Measurements from ENCODE around the gene PGAP1. TPM values are rescaled to one million over a fixed set of nuclear protein-coding genes. Genes with fewer than 3 reads are reported as not detected.

Gene PGAP1
- total RNA-seq, 6 donors from 2014 or later, result 4.2 to 15.5 (median 10.5) TPM

GRCh38 chr2:196959281-196959680 lies 32.8 kb upstream of the PGAP1 start:
- Histone ChIP-seq H3K27ac (peak overlapping the region in 1 of 4 donors; percentile 22), H3K4me3 (no peak overlapping the region), H3K27me3 (no peaks in the 10 kb centered on the region), H3K9me3 (no peaks in the 10 kb centered on the region), H3K36me3 (no peaks in the 10 kb centered on the region), H3K4me1 (peaks cover 0 to 5% (median 0%) of the 10 kb centered on the region in 4 donors)
- DNase-seq (no peak), ATAC-seq (ENCODE audit: low FRiP score in 2 of 2) (no peak)
- TF ChIP-seq CTCF (IDR thresholded peaks at IDR 0.05) (no peak), POLR2AphosphoS5 (IDR thresholded peaks at IDR 0.05) (no peak), POLR2A (IDR thresholded peaks at IDR 0.05) (no peak), EP300 (IDR thresholded peaks at IDR 0.05) (no peak)
- 92 to 94% methylated on average over 2 of the region's 2 CpGs for WGBS, 2 donors

- H3K4me3 ChIP-seq, result no peak overlapping the region
- no peaks in the 10 kb centered on the region for H3K9me3 ChIP-seq
- H3K27me3 ChIP-seq, result no peaks in the 10 kb centered on the region
- TF ChIP-seq POLR2AphosphoS5 (IDR thresholded peaks at IDR 0.05) (no peak), POLR2A (IDR thresholded peaks at IDR 0.05) (no peak), EP300 (IDR thresholded peaks at IDR 0.05) (no peak)
- ATAC-seq (ENCODE audit: low FRiP score in 2 of 2) (no peak), DNase-seq (no peak)
- peaks cover 0 to 5% (median 0%) of the 10 kb centered on the region in 4 donors for H3K4me1 ChIP-seq
- H3K27ac ChIP-seq, result no peak overlapping the region
- H3K36me3 ChIP-seq, result no peaks in the 10 kb centered on the region
- WGBS, 2 donors, result 77 to 84% methylated on average over 1 of the region's 1 CpG
These were observed 31.5 kb upstream of the PGAP1 start for GRCh38 chr2:196957881-196958525.

- 92 to 94% methylated on average over 5 of the region's 5 CpGs for WGBS, 2 donors
- Histone ChIP-seq H3K27me3 (no peaks in the 10 kb centered on the region), H3K27ac (no peak overlapping the region), H3K4me3 (no peak overlapping the region), H3K9me3 (no peaks in the 10 kb centered on the region), H3K4me1 (peaks cover 0 to 5% (median 0%) of the 10 kb centered on the region in 4 donors), H3K36me3 (no peaks in the 10 kb centered on the region)
- no peak for DNase-seq
- no peak for TF ChIP-seq POLR2A (IDR thresholded peaks at IDR 0.05)
- TF ChIP-seq CTCF (IDR thresholded peaks at IDR 0.05), result no peak
- no peak for TF ChIP-seq POLR2AphosphoS5 (IDR thresholded peaks at IDR 0.05)
- no peak for TF ChIP-seq EP300 (IDR thresholded peaks at IDR 0.05)
- ATAC-seq (ENCODE audit: low FRiP score in 2 of 2), result no peak
These were observed 30.9 kb upstream of the PGAP1 start for GRCh38 chr2:196957442-196957841.

GRCh38 chr2:196956069-196956468 lies 29.6 kb upstream of the PGAP1 start:
- 80 to 85% methylated on average over 6 of the region's 6 CpGs for WGBS, 2 donors
- H3K4me3 ChIP-seq, result no peak overlapping the region
- no peak overlapping the region for H3K27ac ChIP-seq
- no peak for TF ChIP-seq POLR2A (IDR thresholded peaks at IDR 0.05)
- no peak for TF ChIP-seq EP300 (IDR thresholded peaks at IDR 0.05)
- no peak for TF ChIP-seq POLR2AphosphoS5 (IDR thresholded peaks at IDR 0.05)
- TF ChIP-seq CTCF (IDR thresholded peaks at IDR 0.05), result no peak
- H3K27me3 ChIP-seq, result no peaks in the 10 kb centered on the region
- DNase-seq (no peak), ATAC-seq (ENCODE audit: low FRiP score in 2 of 2) (no peak)
- no peaks in the 10 kb centered on the region for H3K9me3 ChIP-seq
- H3K36me3 ChIP-seq, result no peaks in the 10 kb centered on the region
- H3K4me1 ChIP-seq, result peaks cover 0 to 5% (median 0%) of the 10 kb centered on the region in 4 donors

GRCh38 chr2:196955036-196955435 lies 28.5 kb upstream of the PGAP1 start:
- no peaks in the 10 kb centered on the region for H3K27me3 ChIP-seq
- TF ChIP-seq CTCF (IDR thresholded peaks at IDR 0.05) (no peak), EP300 (IDR thresholded peaks at IDR 0.05) (no peak), POLR2A (IDR thresholded peaks at IDR 0.05) (no peak), POLR2AphosphoS5 (IDR thresholded peaks at IDR 0.05) (no peak)
- no peak for DNase-seq
- no peaks in the 10 kb centered on the region for H3K9me3 ChIP-seq
- H3K27ac ChIP-seq, result no peak overlapping the region
- no peak overlapping the region for H3K4me3 ChIP-seq
- peaks cover 0 to 5% (median 0%) of the 10 kb centered on the region in 4 donors for H3K4me1 ChIP-seq
- H3K36me3 ChIP-seq, result no peaks in the 10 kb centered on the region
- 59 to 85% methylated on average over 3 of the region's 3 CpGs for WGBS, 2 donors
- no peak for ATAC-seq (ENCODE audit: low FRiP score in 2 of 2)
